ENCODE measurements around the gene FAM83B. TPM values are rescaled to one million over a fixed set of nuclear protein-coding genes. Genes with fewer than 3 reads are reported as not detected.

Gene FAM83B
- total RNA-seq, 1 donor from 2014 or later = 1.8 TPM

GRCh38 chr6:54847799-54848597, 1.4 kb downstream of the FAM83B start:
- DNase-seq (ENCODE audit: missing footprints) = no peak
- no peak for ATAC-seq
- intact Hi-C loops (cut with DNase I) = no loop called here

DNA sequence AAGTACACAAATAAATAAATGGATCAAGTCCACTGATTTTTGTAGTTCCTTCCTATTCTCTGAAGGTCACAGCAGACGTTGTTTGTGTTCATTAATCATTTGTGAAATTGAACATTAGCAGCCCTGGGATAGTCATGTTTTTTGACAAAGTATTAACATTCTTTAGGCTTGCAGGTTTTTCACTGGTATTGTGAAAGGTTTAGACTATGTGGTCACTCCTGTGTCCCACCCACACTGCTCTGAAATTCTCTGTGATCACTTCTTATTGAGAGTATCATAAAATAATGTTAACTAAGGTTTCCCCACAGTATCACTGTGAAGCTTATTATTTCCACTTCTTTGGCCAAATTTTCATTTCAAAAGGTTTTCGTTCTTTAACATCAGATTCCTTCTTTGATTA, 3.5 kb downstream of the FAM83B start:
- DNase-seq (ENCODE audit: missing footprints) = no peak
- intact Hi-C loops (cut with DNase I) = no loop called here
- no peak for ATAC-seq

GRCh38 chr6:54856129-54856528, 9.6 kb downstream of the FAM83B start:
- intact Hi-C loops (cut with DNase I) = no loop called here

DNA sequence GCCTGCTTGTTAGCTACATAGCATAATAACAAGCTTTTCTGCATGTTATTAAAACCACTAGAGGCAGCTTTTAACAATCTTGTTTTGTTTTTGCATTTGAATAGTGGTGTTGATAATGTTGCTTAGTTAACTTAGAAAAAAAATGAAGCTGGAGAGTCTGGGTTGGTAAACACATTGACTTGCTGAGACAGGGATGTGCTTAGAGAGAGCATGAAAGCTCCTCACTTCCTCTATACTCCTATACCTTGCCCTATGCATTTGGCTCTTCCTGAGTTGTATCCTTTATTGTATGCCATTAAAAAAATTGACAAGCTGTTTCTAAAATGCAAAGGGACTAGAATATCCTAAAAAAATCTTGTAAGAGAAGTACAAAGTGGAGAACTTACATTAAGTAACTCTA, 13.6 kb downstream of the FAM83B start:
- intact Hi-C loops (cut with DNase I) = no loop called here
- DNase-seq (ENCODE audit: missing footprints) (no peak), ATAC-seq (no peak)

More at GRCh38 chr6:54856129-54856528, 9.6 kb downstream of the FAM83B start:
- no peak for DNase-seq (ENCODE audit: missing footprints)
- no peak for ATAC-seq

GRCh38 chr6:54860739-54861138, 14.2 kb downstream of the FAM83B start:
- ATAC-seq (no peak), DNase-seq (ENCODE audit: missing footprints) (no peak)
- intact Hi-C loops (cut with DNase I) = no loop called here

DNA sequence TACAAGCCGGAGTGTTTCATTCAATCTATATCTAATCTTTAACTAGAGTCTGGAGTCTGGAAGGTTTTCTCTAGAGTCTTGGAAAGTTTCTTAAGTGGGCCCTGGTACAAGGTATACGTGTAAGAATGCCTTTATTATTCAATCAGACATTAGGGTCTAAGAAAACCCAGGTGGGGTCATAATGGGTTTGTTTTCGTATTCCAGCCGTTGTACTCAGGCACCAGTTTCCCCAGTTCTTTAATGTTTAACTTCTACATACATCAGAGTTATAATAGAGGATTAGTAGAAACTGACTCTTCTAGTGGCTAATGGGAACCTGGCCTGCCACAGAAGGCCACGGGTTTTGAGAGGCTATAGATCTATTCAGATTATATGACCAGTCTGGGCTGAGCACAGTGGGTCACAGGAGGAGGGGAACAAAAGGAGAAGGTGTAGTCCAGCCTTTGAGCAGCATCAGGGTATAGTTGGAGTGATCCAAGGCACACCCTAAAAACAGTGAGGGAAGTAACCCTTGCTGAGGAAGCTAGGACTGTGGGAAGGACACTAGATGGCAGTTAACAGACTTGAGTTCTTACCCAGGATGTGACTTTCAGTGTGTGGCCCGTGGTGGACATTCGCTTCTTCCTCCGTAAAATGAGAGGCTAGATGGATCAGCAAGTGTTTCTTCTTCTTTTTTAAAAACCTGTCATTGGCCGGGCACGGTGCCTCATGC, 15.5 kb downstream of the FAM83B start:
- intact Hi-C loops (cut with DNase I) = no loop called here
- no peak for DNase-seq (ENCODE audit: missing footprints)
- ATAC-seq = peak; percentile 28

DNA sequence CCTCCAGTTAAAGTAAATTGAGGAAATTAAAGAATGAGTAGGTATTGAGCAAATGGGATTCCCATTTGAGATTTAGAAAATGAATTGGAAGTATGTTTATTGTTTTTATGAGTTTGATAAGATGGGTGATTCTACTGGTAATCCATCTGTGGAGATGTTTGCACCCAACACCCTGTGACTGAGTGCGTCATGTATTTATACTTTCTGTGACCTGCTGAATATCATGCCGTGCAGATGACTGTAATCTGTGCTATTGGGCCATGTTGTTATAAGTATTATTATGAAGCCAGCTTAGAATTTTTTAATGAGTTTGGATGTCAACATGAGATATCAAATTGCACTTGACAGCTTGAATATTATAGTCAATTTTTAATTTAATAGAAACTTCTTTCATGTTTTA, 17.7 kb downstream of the FAM83B start:
- intact Hi-C loops (cut with DNase I) = no loop called here
- DNase-seq (ENCODE audit: missing footprints) (no peak), ATAC-seq (no peak)

- intact Hi-C loops (cut with DNase I) = no loop called here
- no peak for DNase-seq (ENCODE audit: missing footprints)
Measured at GRCh38 chr6:54865091-54865631, 18.6 kb downstream of the FAM83B start.

GRCh38 chr6:54868556-54868955, 22.0 kb downstream of the FAM83B start:
- no peak for DNase-seq (ENCODE audit: missing footprints)
- intact Hi-C loops (cut with DNase I) = no loop called here
- ATAC-seq = no peak

More at GRCh38 chr6:54865091-54865631, 18.6 kb downstream of the FAM83B start:
- no peak for ATAC-seq

- no peak for DNase-seq (ENCODE audit: missing footprints)
- ATAC-seq = no peak
- intact Hi-C loops (cut with DNase I) = loop anchor here (10.0 kb wide), 1 partner anchor 191 kb away; no protein-coding TSS in a partner anchor
Measured at GRCh38 chr6:54873599-54873998, 27.0 kb downstream of the FAM83B start.

DNA sequence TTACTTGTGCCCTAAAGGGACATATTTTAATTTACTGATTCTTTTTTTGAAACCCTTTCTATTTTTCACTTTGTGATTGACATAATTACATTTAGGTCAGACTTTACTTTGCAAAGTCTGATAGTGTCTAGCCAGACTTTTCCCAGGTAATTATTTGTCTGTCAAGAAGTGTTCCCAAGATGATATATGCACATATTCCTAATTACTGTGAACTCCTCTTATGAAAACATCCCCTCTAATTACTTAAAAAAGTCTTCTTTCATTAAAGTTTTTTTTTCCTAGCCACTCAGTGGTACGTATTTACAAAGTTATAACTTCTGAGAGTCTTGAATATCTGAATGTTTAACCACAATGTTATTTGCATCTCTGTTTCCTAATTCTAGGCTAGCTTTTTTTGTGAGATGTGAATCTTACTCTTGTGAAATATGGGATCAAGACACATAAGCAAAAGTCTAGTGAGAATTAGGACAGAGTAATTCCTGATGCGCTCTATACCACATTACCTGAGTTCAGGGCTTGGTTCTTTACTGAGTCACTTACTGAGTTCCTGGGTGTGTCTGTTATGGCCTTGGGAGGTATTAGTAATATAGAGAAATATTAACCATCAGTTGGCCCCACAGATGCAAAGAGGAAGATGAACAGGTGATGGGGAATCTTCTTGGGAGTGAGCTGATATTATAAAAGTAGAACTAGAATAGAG, 27.9 kb downstream of the FAM83B start:
- intact Hi-C loops (cut with DNase I) = loop anchor here (10.0 kb wide), 1 partner anchor 190 kb away; no protein-coding TSS in a partner anchor
- ATAC-seq = no peak
- DNase-seq (ENCODE audit: missing footprints) = no peak

DNA sequence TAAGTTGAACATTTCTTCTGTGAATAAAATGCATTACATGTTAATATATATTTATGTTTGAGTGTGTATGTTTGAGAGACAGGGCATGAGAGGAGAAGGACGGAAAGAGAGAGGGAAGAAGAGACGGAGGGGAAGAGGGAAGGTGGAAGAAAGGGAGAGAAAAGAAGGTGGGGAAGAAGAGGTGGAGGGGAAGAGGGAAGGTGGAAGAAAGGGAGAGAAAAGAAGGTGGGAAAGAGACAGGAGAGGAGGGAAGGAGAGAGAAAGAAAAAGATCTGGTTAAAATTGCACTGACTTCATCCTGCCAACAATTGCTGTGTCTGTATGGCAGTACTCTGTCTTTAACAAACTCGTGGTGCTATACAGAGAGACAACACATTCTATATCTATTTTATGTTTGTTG, 29.0 kb downstream of the FAM83B start:
- intact Hi-C loops (cut with DNase I) = loop anchor here (10.0 kb wide), 1 partner anchor 189 kb away; no protein-coding TSS in a partner anchor
- ATAC-seq = no peak
- DNase-seq (ENCODE audit: missing footprints) = no peak

DNA sequence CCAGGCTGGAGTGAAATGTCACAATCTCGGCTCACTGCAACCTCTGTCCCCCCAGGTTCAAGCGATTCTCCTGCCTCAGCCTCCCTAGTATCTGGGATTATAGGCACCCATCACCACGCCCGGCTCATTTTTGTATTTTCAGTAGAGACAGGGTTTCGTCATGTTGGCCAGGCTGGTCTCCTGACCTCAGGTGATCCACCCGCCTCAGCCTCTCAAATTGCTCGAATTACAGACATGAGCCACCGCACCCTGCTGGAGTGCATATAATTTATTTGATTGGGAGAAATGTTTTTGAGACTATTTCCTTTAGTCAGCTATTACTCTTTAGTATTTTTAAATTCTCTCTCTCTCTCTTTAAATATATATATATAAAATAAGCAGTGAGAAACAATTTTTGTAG, 29.8 kb downstream of the FAM83B start:
- DNase-seq (ENCODE audit: missing footprints) = no peak
- intact Hi-C loops (cut with DNase I) = loop anchor here (10.0 kb wide), 1 partner anchor 188 kb away; no protein-coding TSS in a partner anchor
- no peak for ATAC-seq

- intact Hi-C loops (cut with DNase I) = loop anchor here (10.0 kb wide), 1 partner anchor 188 kb away; no protein-coding TSS in a partner anchor
- no peak for ATAC-seq
- DNase-seq (ENCODE audit: missing footprints) = no peak
Measured at GRCh38 chr6:54876871-54877270, 30.3 kb downstream of the FAM83B start.

GRCh38 chr6:54877713-54878317, 31.2 kb downstream of the FAM83B start:
- intact Hi-C loops (cut with DNase I) = loop anchor here (10.0 kb wide), 1 partner anchor 187 kb away; no protein-coding TSS in a partner anchor
- DNase-seq (ENCODE audit: missing footprints) (no peak), ATAC-seq (no peak)

GRCh38 chr6:54878718-54879117, 32.1 kb downstream of the FAM83B start:
- DNase-seq (ENCODE audit: missing footprints) (no peak), ATAC-seq (no peak)
- intact Hi-C loops (cut with DNase I) = loop anchor here (10.0 kb wide), 1 partner anchor 186 kb away; no protein-coding TSS in a partner anchor

DNA sequence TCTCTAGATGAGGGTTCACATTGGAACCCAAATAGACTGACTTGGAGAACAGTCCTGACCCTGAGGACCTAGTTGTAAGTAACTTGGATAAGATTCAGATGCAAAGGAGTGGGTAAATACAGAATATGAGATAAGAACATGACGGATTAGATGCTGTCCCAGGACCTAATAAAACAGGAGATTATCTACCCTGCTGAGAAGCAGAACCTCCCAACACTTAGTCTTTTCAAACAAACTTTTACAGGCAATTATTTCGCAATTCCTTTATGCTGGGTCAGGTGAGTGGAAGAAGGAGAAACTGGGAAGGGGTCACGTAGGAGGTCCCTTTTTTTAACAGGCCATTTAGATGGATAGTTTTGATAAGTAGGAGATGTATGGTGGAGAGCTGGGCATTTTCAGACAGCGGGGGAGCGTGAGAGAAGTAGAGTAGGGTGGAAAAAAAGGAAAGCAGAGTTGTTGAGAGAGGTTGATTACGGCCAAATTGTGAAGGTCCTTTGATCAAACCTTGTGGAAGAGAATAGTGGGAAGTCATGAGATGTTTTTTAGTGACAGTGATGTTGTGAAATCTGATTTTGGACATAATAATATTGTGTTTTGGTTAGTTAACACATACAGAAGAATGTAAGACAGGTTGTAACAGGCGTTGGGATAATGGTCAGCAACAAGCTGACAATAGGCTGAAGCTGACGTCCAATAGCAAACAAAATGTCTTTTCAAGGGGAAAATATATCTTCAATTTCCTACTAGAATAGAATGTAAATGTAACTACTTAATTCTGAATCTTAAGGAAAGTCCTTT, 32.8 kb downstream of the FAM83B start:
- DNase-seq (ENCODE audit: missing footprints) = no peak
- intact Hi-C loops (cut with DNase I) = loop anchor here (10.0 kb wide), 1 partner anchor 185 kb away; no protein-coding TSS in a partner anchor
- no peak for ATAC-seq

All from Right ventricle myocardium inferior (tissue), 1 donor.